Large intestine (tissue), 3 donors: ENCODE data around the gene RTL1. TPM values are rescaled to one million over a fixed set of nuclear protein-coding genes. Genes with fewer than 3 reads are reported as not detected.

ENCODE experiments used
- DNase-seq, 2 donors: peaks; one replicate each; pipeline versions ENCODE4 v3.0.0 to v3.0.0-alpha.2; 2013
- H3K27ac ChIP-seq: one replicate; pipeline ENCODE4 v1.5.1; 2013; ENCODE audit warnings: low read length
- H3K27me3 ChIP-seq: 2 replicates; pipeline ENCODE4 v1.6.1; 2013; ENCODE audit warnings: low read length; ENCODE audit not compliant: control insufficient read depth, insufficient read depth
- H3K36me3 ChIP-seq: 2 replicates; pipeline ENCODE4 v1.6.1; 2013; ENCODE audit warnings: low read length; ENCODE audit not compliant: control insufficient read depth, insufficient read depth
- H3K4me1 ChIP-seq: one replicate; pipeline ENCODE4 v1.6.1; 2013; ENCODE audit warnings: low read length; ENCODE audit not compliant: control insufficient read depth, insufficient read depth
- H3K4me3 ChIP-seq: one replicate; pipeline ENCODE4 v1.5.1; 2013; ENCODE audit warnings: low read length
- H3K9me3 ChIP-seq: one replicate; pipeline ENCODE4 v1.6.1; 2013; ENCODE audit warnings: mild to moderate bottlenecking, low read depth, low read length, moderate library complexity; ENCODE audit not compliant: control insufficient read depth
- WGBS: methylation state at CpG from one replicate; pipeline ENCODE4 v1.1.5; 2013; ENCODE audit warnings: low lambda C conversion rate; ENCODE audit not compliant: insufficient coverage; 5-methylcytosine and 5-hydroxymethylcytosine counted together
- polyA plus RNA-seq: library from polyadenylated mRNA; unstranded; fragments of 120-200 nt; gene quantifications from one replicate; pipeline ENCODE4 v1.2.1, GENCODE V29; 2013

The RTL1 gene
- polyA plus RNA-seq, 1 donor, result 0.16 TPM

GRCh38 chr14:100830681-100831080 lies 72.8 kb downstream of the RTL1 start:
- Histone ChIP-seq H3K4me3 (no peak overlapping the region), H3K4me1 (no peaks in the 10 kb centered on the region), H3K27ac (no peak overlapping the region), H3K27me3 (peaks cover 33% of the 10 kb centered on the region), H3K9me3 (peaks cover 23% of the 10 kb centered on the region), H3K36me3 (peaks cover 8% of the 10 kb centered on the region)
- no CpG with 5 or more reads among the region's 8 CpGs for WGBS
- no peak for DNase-seq

Other genes with a start within 250 kb of the RTL1 start
- 25.2 TPM for gene DLK1, start 176.8 kb downstream of the RTL1 start, polyA plus RNA-seq
- gene MEG3, start 77.6 kb downstream of the RTL1 start, polyA plus RNA-seq, result 248 TPM